ENCODE data around the gene GRAMD4.

GRAMD4 gene

DNA sequence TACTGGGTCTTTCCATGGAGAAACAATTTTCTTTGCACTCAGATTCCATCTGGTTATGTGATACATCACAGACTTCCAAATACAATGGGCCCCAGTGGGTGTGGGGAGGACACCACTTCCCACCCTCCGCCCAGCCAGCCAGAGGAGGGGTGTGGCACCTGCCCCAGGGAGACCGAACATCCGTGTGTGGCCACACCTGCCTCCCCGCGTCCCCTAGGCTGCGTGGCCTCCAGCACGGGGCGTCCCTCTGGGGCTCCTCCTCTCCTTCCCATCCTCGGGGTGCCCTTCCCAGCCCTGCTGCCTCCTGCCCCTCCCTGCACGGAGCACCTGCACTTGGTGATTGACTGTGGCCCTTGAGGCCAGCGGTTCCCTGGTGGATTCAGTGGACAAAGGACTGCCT lies 68.8 kb downstream of the GRAMD4 start:
- DNase-seq (ENCODE audit: low read depth) = no peak

DNA sequence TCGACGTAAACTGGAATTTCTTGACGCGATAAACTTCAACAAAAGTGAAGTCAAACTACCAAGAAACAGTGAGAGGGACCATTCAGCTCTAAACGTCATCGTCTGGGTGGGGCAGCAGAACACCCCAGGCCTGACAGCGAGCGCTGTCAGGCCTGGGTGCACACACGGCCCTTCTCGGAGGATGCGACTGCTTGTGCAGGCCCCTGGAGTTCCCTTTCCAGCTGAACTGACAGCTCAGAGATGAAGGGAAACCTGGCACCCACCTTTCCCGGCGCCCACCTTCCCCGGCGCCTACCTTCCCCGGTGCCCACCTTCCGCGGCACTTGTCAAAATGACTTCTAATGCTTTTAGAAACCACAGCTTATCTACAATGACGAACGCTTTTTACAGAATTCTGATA lies 70.0 kb downstream of the GRAMD4 start:
- DNase-seq (ENCODE audit: low read depth) = no peak

DNA sequence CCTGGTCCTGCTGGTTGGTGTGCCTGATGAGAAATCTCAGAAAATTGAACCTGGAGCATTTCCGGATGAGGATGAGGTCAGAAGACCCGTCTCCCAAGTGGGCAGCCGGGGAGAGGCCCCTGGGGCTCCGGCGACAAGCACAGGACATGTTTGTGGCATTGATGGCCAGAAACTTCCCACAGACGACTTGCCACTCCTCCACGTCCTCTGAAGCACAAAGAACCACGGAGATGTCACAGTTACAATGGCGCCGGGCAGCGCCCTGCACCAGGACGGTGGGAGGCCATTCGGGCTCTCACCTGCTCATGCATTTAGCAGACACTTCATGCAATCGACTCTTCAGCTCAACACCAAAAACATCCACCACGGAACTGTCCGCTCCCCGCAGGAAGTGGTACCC lies 71.4 kb downstream of the GRAMD4 start:
- no peak for DNase-seq (ENCODE audit: low read depth)

DNA sequence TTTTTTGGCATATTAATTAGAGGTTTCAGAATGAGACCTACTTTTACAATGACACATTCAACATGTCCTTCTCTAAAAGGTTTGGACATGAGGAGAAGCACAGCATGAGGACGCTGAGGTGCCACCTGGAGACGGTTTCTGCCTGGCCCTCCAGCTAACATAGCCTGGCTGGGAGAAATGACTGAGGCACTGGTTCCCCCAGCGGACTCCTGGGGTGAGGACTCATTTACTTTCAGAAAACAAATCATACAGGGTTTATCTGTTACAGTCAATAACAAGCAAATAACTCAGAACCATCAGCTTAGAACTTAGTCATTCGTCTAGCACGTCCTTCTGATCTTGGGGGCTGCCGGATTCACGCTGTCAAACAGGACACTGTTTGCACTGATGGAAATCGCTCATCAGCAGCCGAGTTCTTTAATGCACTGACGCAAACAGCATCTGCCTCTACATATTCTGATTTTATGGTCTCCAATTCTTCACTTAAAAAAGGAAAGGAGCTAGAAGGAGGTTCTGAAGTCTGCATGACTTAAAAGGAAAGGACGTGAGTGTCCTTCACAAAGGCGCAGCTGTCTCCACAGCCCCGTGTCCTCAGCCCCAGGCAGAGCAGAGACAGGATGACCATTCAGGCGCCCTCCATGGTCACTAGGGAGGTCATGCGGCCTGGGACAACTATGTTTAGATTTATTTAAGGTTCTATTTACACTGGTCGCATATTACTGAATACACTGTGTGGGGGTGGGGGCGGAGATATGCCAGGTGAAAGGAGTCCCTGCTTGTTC lies 73.6 kb downstream of the GRAMD4 start:
- no peak for DNase-seq (ENCODE audit: low read depth)

DNA sequence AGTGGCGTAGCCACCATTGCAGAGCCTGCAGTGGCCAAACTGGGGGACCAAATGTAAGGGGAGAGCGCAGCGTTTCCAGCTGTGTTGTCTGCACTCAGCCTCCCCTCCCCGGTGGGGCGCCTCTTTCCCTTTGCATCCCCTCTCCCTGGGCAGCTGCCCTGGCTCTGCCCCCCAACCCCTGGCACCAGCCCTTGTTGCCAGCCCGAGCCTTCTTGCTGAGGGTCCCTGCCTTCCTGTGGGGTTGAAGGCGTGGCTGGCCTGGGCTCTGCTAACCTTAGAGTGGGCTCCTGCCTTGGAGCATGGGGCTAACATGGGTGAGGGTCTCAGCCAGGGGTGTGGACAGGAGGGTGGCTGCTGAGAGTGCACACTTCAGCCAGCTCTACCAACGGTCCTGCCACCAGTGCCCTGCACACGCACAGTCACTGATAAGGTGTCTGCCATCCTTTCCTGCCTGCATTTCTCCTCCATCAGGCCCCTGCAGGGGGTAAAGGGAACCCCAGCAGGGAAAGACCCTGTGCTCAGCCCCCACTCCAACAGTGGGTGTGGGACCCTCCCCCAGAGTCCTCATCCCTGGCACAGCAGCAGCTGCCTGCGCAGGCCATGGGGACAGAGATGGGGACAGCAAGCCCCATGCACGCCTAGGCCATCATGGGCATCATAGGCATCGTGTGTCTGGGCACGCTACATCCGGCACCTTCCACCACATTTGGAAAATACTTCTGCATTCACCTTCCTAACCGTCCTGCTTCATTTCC lies 74.4 kb downstream of the GRAMD4 start:
- no peak for DNase-seq (ENCODE audit: low read depth)

DNA sequence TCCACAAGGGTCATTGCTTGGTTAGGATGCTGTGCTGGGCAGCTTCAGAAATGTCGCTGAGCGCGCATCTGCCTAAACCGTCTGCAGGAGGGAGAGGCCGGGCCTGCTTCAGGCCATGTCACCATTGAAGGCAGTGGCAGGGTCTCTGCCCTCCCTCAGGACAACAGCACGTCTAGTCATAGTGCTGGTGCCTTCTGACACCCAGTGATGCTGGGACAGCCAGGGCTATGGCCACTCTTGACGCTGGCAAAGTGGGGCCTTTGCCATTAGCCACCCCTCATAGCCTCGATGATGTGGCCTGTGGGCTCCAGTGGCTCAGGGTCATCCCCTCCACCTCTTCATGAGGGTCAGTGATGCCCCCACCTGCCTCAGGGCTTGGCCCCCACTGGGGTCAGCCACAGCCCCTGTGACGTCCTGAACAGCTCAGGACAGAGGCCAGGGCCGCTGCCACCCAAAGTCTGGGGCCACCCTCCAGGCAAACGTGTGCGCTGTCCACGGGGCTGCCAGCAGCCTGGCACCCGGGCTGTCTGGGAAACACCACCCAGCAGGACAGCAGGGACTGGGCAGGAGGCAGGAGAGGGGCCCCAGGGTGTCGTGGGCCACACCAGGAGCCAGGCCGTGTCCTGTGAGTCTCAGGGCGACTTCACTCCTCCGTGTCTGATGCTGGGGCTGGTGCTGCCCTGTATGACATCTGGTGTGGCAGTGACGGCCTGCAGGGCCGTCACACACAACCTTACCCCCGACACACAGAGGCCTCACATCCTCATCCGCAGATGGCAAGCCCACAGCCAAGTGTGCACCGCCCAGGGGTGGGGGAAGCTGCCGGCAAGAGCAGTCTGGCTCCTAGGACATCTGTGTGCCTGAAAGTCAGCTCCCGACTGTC lies 75.4 kb downstream of the GRAMD4 start:
- DNase-seq (ENCODE audit: low read depth) = no peak

DNA sequence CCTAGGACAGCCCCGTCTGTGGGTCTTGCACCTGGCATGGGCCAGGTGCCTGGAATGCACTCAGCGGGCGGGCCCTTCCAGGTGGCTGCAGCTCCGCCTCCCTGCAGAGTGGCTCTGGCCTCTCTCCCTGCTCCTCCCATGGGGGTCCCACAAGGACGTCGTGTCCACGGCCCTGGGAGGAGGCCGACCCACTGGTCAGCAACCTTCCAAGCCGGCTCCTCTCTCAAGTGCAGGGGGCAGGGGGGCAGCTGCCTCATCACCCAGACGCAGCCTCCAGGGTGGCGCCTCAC lies 76.0 kb downstream of the GRAMD4 start:
- DNase-seq (ENCODE audit: low read depth) = no peak

DNA sequence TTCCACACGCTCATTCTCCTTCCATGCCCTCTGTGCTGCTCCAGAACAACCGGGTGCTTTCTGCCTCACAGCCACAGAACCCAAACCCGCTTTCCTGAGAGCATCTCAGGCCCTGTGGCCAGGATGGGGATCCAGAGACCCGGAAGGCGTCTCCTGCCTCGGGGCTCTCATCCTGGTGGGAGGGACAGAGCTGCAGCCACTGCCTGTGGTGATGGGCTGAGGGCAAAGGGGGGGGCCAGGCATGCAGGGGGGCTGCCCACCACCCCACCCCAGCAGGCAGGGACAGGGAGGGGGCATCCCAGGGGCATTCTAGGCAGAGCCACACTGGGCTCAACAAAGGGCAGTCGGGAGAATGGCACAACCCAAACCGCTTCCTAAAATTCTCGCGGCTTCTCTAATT lies 76.4 kb downstream of the GRAMD4 start:
- DNase-seq (ENCODE audit: low read depth) = no peak

DNA sequence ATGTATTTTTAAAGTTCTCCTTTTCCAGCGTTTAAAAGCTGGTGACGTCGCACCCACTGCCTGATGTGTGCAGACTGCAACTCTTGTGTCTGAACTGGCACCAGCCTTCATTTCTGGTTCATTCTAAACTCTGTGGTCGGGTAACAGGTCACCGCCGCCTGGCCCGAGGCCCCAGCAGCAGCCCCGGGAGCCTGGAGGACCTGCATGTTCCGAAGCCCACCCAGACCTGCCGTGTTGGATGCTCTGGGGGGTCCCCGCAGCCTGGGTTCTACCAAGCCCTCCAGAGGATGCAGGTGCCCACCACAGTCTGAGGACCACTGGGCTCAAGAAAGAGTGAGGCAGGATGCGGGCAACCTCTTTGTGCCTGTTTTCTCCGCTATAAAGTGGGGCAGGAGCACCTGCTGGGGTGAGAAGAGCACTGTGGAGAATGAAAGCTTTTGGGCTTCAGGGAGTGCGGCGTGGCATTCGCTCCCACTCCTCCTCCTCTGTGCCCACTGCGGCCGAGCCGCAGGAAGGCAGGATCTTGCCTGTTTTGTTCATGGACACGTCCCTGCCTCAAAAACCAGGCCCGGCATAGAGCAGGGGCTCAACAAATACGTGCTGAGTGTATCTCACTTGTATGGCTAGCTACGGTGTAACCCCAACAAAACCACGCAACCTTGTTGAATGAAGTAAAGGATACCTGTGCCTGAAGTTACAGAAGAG lies 77.8 kb downstream of the GRAMD4 start:
- DNase-seq (ENCODE audit: low read depth) = no peak

DNA sequence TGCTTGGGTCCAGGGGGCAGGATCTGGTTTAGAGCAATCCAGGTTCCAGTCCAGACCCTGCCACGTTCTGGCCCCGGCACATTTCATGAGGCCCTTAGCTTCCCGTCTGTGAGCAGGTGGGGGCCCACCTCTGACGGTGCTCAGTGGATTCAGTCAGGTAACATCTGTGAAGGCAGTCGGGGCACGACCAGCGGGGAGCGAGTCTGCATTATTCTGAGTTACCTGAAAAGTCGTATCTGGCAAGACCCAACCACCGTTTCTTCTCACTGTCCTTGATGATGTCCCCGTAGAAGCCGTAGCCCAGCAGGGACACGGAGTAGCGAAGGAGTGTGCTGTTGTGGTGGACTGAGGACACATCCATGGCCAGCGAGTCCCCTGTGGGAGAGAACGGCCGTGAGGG lies 78.9 kb downstream of the GRAMD4 start:
- no peak for DNase-seq (ENCODE audit: low read depth)

DNA sequence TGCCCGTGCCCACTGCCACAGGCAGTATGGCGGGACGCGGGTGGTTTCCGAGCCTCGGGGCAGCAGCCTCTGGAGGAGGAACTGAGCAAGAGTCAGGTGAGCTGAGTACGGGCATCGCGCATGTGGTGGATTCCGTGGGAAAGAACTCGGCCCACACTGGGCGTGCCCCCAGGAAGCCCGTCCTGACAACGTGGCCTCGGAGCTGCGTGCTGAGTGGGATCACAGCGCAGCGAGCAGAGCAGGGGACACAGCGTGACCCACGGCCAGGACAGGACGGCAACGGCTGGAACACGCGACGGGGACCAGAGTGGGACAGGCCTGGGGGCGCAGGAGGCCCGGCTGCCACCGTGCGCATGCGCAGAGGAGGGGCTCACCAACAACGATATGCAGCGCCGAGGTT lies 81.1 kb downstream of the GRAMD4 start:
- DNase-seq (ENCODE audit: low read depth) = no peak

DNA sequence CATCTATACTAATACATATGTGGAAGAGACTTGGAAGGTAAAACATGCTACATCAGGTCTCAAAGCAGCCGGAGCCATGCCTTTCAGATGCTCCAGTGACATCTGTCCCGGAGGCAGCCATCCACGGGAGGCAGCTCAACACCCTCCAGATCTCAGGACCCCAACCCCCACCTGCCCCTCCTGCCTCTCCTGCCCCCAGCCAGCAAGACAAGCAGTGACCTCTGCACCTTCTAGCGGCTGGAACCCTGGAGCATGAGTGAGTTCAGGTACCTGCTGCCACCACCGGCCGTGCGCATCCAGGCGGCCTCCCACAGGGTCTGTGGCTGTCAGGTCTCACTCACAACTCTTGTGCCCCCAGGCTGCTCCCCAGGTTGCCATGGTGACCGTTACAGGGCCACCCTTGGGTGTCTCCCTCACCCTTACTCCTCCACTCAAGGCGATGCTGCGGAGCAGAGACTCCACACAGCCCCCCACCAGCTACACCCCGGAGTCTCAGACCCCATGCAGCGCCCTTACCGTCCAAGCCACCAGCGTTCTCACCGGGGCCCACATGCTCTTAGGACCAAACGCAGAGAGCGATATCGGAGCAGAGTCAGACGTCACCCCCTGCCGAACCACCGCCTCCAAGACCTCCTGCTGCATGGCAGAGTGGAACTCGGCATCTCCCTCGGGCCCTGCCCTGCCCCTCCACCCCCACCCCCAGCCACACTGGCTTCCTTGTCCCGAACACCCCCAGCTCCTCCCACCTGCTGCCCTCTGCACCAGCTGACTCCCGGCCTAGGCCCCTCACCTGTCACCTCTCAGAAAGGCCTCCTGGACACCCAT lies 83.2 kb downstream of the GRAMD4 start:
- DNase-seq (ENCODE audit: low read depth) = no peak

DNA sequence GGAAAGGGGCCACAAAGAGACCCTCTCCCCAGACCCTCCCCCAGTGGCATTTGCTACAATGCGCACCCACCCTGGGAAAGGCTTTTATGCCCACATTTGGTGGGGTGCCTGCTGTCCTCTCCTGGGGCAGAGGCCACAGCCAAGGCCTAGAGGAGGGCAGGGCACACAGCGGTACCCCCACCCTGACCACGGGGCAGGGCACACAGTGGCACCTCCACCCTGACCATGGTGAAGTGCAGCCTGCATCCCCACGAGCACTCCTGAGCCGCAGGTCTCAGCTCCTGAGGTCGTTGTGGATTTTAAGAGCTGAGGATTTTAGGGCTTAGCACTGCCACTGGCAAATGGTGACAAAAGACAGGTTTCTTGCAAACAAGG lies 83.8 kb downstream of the GRAMD4 start:
- no peak for DNase-seq (ENCODE audit: low read depth)

DNA sequence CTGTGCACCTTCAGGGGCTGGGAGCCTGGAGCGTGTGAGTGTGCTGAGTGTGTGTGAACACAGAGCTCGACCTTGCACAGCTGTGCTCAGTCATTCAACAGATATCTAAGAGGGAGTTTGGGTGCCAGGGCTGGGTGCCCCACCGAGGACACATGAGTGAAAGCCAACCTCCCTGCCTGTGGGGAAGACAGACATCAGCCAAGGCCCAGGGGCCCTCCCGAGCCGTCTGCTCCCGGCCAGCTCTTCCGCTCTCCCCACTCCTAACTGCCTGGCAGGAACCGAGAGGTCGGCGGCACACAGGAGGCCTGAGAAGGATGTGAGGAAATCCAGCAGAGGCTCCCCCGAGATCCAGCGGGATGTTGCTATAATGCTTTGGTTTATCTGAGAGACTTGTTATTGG lies 85.9 kb downstream of the GRAMD4 start:
- DNase-seq (ENCODE audit: low read depth) = no peak

DNA sequence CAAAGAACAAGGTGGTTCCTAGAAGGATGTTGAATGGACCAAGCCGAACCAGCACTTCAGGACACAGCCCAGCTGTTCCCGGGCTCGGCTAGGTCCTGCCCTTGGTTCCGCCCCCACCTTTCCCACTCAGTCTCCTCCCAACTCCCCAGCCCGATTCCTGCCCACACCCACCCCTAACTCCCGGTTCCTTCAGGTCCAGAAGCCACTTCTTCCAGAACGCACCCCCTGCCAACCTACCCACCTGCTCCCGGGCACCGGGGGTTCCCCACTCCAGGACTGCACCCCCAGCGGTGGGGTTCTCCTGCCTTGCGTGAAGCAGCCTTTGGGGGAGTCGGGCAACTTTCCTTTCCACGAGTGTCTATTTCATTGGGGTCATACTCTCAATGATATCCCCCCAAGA lies 87.1 kb downstream of the GRAMD4 start:
- no peak for DNase-seq (ENCODE audit: low read depth)

DNA sequence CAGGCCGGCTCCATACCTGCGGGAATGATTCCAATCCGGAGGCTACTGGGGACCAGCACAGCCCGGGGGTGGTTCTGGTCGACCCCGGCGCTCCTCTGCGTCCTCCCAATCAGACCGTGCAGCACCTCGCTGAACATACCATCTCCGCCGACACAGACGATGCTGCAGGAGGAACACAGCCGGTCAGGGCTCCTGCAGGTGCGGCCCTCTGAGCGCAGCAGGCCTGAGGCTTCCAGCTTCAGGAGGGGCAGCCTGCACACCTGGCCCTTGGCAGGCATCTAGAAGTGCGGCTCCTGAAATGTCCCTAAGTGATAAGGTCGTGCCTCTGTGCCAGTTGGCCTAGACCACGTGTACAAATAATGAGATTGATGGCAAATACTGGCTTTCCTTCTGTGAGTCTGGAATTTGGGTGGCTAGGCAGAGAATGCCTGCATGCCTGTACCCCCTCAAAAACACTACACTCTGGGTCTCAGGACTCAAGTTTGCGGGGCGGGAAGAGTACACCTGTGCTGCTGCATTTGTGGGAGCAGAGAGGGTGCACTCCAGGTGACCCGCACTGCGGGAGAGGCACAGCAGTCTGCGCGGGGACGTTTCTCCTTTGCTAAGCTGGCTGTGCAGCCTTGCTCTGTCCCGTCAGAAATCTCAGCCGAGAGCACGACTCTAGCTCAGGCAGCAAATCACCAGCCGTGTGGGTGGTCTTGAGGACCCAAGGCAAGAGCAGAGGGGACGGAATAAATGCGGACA lies 87.8 kb downstream of the GRAMD4 start:
- DNase-seq (ENCODE audit: low read depth) = no peak

DNA sequence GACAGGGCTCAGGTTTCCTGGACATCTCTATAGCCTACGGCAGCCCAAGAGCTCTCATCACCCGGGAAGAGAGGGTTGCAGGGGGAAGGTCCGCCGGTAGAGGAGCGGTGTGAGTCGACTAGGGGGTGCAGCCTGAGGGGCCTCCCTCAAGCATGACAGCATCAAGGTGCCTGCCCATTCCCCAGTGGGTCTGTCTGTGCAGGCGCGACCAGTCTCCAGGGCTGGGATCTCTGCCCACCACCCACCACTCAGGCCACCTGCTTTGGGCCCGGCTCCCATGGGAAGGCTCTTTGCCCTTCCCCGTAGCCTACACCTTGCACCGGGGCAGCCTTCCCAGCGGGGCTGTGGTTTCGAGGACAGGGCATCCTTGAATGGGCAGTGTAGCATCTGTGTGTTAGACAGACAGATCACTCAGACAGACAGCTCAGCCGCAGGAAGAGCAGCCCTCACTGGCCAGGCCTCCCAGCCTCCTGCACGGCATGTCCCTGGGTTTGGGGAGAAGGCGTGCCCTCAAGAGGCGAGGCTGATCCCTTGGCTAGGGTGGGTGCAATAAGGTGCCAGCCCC lies 88.7 kb downstream of the GRAMD4 start:
- DNase-seq (ENCODE audit: low read depth) = no peak

DNA sequence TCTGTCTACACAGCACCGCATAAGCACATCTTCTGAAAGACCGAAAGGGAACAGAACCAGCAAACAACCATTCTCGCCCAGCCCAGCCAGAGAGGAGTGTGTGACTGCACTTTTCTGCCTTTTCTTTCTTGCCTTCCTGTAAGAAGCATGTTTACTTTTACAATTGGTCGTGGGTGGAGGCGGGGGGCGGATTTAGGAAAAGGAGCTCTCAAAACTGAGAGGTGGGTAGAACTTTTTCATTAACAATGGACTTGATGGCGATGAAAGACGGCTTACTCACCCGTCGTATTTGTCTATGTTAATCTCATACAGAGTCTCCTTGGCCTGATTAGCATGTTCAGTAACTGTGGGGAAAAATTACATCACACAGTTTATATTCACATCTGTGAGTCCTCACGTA lies 90.6 kb downstream of the GRAMD4 start:
- no peak for DNase-seq (ENCODE audit: low read depth)

DNA sequence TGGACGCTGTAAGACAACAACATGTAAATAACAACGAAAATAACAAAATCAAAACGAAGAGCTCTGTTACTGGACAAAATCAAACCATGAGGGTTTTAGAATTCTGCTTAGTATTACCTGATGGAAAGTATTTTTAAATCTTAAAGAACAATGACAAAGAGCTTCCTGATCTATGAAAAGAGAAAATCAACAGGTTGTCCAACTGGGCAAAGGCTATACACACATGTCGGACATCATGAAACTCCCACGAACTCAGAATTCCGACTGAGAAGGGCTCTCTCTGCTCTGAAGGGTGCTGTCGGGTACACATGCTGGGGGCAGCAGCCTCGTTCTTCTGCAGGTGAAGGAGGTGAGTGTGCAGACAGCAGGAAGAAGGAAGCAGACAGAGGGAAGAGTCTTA lies 92.1 kb downstream of the GRAMD4 start:
- DNase-seq (ENCODE audit: low read depth) = no peak

DNA sequence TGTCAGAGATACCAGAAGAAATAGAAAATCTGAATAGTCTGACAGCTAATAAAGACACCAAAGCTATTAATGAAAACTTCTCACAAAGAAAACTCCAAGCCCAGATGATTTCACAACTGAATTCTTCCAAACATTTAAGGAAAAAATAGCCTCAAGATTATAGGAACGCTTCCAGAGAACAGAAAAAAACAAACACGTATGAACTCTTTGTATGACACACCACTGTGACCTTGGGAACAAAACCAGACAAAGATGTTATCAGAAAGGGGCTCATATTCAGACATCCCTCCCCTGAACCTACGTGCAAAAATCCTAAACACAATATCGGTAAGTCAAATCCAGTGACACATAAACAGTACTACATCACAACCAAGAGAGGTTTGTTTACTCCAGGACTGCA lies 94.4 kb downstream of the GRAMD4 start:
- no peak for DNase-seq (ENCODE audit: low read depth)
